Thoracic aorta (tissue), 2 donors: ENCODE results near the gene TBL1XR1. TPM values are rescaled to one million over a fixed set of nuclear protein-coding genes. Genes with fewer than 3 reads are reported as not detected.

ENCODE experiments used
- ATAC-seq: fragments of 150-250 bp; one replicate; pipeline ENCODE4 v1.8.0; 2017; ENCODE audit warnings: low read depth; ENCODE audit not compliant: insufficient number of reproducible peaks, low FRiP score
- DNase-seq: peaks from one replicate; pipeline ENCODE4 v3.0.0-alpha.2; 2020; ENCODE audit warnings: low spot score
- H3K27ac ChIP-seq, 2 donors: fragments of 200-600 bp; sonication (generic); 1 replicate in 1 of 2; 2 replicates in 1 of 2; pipeline ENCODE4 v1.5.1; 2016; ENCODE audit warnings: mild to moderate bottlenecking in 2 of 2, moderate library complexity in 2 of 2
- H3K27me3 ChIP-seq: fragments of 200-600 bp; sonication (generic); replicated peaks from 2 replicates; pipeline ENCODE4 v1.6.0; 2016; ENCODE audit warnings: mild to moderate bottlenecking; ENCODE audit not compliant: insufficient read depth
- H3K36me3 ChIP-seq: fragments of 200-600 bp; sonication (generic); one replicate; pipeline ENCODE4 v1.5.1; 2016
- H3K4me1 ChIP-seq, 2 donors: fragments of 200-600 bp; sonication (generic); 1 replicate in 1 of 2; 2 replicates in 1 of 2; pipeline versions ENCODE4 v1.5.1 to v1.6.0; 2016; ENCODE audit warnings: low read depth in 2 of 2, mild to moderate bottlenecking in 1 of 2; ENCODE audit not compliant: control insufficient read depth in 1 of 2
- H3K4me3 ChIP-seq: fragments of 200-600 bp; sonication (generic); 2 replicates; pipeline ENCODE4 v1.5.1; 2016; ENCODE audit warnings: mild to moderate bottlenecking
- H3K9me3 ChIP-seq: fragments of 200-600 bp; sonication (generic); 2 replicates; pipeline ENCODE4 v1.5.1; 2016
- total RNA-seq, 2 donors: library from RNA; depleted of rRNA; stranded (reverse); fragments of >200 nt; gene quantifications; one replicate each; pipeline versions ENCODE4 v1.1.0 to v1.2.3, GENCODE V29; 2016
- TF ChIP-seq, protein P1 (sequence below): fragments of 200-600 bp; sonication (generic); IDR thresholded peaks from one replicate; pipeline ENCODE4 v1.5.1; 2019; ENCODE audit warnings: antibody characterized with exemption

Gene TBL1XR1
- total RNA-seq, 2 donors from 2014 or later, result 67.0 to 109 TPM

DNA sequence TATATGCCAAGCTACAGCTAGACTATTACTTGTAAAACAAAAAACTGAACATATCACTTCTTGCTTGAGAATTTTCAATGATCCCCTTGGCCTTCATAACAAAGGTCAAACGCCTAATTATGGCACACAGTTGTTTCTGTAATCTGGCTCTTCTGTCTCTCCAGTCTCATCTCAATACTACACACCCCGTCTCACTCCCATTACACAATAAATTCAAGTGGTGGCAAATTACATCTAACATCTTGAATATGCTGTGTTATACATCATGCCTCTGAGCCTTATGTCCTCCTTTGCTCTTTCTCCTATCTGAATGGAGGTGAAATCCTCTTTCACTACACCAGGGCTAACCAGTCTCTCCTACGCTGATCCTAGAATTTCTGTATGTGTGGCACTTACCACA lies 140.4 kb downstream of the TBL1XR1 start:
- H3K4me1 ChIP-seq, result peaks cover 0 to 35% of the 10 kb centered on the region in 2 donors
- no peaks in the 10 kb centered on the region for H3K9me3 ChIP-seq
- no peak overlapping the region for H3K27ac ChIP-seq
- ATAC-seq (no peak), DNase-seq (no peak)
- H3K27me3 ChIP-seq, result no peaks in the 10 kb centered on the region
- H3K36me3 ChIP-seq, result no peaks in the 10 kb centered on the region
- no peak overlapping the region for H3K4me3 ChIP-seq
- TF ChIP-seq, protein P1, sequence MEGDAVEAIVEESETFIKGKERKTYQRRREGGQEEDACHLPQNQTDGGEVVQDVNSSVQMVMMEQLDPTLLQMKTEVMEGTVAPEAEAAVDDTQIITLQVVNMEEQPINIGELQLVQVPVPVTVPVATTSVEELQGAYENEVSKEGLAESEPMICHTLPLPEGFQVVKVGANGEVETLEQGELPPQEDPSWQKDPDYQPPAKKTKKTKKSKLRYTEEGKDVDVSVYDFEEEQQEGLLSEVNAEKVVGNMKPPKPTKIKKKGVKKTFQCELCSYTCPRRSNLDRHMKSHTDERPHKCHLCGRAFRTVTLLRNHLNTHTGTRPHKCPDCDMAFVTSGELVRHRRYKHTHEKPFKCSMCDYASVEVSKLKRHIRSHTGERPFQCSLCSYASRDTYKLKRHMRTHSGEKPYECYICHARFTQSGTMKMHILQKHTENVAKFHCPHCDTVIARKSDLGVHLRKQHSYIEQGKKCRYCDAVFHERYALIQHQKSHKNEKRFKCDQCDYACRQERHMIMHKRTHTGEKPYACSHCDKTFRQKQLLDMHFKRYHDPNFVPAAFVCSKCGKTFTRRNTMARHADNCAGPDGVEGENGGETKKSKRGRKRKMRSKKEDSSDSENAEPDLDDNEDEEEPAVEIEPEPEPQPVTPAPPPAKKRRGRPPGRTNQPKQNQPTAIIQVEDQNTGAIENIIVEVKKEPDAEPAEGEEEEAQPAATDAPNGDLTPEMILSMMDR, result no peak

DNA sequence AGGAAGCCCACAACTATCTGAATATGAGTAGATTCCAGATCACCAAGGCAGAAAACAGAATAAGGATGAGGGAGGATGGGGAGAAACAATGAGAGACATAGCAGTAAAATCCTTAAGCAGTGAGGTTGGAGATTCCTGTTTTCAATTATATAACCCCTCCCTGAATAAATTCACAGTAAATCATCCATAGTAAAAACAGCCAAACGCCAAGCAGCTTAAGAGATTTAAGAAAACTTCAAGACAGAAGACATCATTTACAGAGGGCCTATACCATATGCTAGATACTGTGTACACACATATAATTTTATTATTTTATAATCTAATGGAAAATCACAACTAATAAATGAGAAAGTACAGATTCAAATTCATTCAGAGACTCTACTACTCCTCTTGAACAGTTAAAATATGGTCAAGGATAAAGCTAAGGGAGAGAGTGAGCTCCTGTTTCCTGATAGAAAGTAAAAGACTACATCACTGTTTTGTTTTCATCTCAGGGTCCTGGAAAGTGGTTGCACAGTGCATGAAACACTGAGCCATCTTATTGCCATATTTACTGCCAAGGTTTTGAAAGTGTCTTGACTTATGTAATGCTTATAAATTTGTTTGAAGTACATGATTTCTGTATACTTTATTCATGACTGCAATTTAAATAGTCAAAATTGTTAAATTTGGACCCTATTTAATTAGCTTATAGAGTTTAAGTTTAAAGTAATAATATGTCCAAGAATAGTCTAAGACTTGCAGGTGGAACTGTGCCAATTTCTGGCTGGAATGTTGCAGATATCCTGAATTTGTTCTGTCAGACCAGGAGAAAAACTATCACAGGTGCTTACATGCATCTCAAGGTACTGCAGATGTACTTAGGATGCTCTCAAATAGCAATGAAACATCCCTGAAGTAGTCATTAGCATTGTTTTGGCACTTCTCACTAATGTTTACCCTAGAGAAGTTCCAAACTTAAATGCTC lies 141.4 kb downstream of the TBL1XR1 start:
- no peak for ATAC-seq
- TF ChIP-seq, protein P1, result no peak
- Histone ChIP-seq H3K4me1 (peaks cover 0 to 36% of the 10 kb centered on the region in 2 donors), H3K4me3 (no peak overlapping the region), H3K36me3 (no peaks in the 10 kb centered on the region), H3K9me3 (no peaks in the 10 kb centered on the region), H3K27me3 (no peaks in the 10 kb centered on the region), H3K27ac (no peak overlapping the region)
- no peak for DNase-seq

DNA sequence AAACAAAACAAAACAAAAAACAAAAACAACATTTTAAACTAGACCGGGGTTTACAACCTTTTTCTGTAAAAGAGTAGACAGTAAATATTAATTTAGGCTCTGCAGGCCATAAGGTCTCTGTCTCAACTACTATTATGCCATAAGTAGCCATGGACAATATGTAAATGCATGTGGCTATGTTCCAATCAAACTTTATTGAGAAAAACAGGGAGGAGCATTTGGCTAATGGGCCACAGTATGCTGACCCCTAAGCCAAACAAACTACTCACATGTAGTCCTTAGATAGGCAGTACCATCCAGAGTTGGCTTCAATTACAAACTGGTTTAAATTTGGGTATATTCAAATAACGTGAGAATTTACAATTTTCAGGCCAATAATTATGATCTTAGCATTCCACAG lies 144.2 kb downstream of the TBL1XR1 start:
- Histone ChIP-seq H3K27me3 (no peaks in the 10 kb centered on the region), H3K36me3 (no peaks in the 10 kb centered on the region), H3K9me3 (no peaks in the 10 kb centered on the region), H3K4me1 (peaks cover 4 to 55% of the 10 kb centered on the region in 2 donors), H3K27ac (no peak overlapping the region), H3K4me3 (no peak overlapping the region)
- DNase-seq (no peak), ATAC-seq (no peak)
- TF ChIP-seq, protein P1, result no peak

- TF ChIP-seq, protein P1, result no peak
- Histone ChIP-seq H3K27ac (no peak overlapping the region), H3K27me3 (no peaks in the 10 kb centered on the region), H3K36me3 (peaks cover 1% of the 10 kb centered on the region), H3K4me3 (no peak overlapping the region), H3K4me1 (peaks cover 4 to 54% of the 10 kb centered on the region in 2 donors), H3K9me3 (no peaks in the 10 kb centered on the region)
- DNase-seq (no peak), ATAC-seq (no peak)
Measured at GRCh38 chr3:177051411-177051810, 145.9 kb downstream of the TBL1XR1 start.

DNA sequence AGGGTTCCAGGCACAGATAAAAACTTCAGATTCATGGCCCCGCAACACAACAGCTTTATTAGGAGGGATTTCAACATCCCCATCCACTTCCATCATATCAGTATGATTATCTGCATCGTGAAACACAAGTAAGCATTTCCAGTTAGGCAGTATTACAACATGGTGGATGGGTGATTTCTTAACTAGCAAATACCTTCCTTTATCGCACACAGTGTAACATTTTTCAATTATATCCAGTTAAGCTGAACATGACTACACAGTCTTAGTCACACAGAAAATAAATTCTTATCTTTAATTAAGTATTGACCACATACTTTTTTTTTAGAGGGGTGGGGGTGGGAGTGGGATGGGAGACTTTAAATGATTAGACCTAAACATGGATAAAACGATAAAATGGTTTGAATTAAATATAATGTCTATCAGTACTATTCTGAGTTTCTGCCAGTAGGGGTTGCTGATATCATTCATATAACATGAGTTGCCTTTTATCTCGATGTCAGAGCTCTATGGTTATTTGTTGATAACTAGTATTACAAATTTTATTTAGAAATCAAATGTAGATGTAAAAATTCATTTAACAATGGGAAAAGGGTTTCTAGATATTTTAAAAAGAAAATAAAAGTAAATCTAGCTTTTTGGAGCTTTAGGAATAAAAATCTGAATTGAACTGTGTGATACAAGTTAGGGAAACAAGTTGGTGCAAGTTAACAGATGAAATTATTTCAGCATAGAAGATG lies 146.6 kb downstream of the TBL1XR1 start:
- H3K4me1 ChIP-seq, result peaks cover 4 to 46% of the 10 kb centered on the region in 2 donors
- ATAC-seq (no peak), DNase-seq (no peak)
- no peaks in the 10 kb centered on the region for H3K27me3 ChIP-seq
- H3K27ac ChIP-seq, result no peak overlapping the region
- H3K36me3 ChIP-seq, result peaks cover 4% of the 10 kb centered on the region
- TF ChIP-seq, protein P1, result peak; percentile 57
- no peaks in the 10 kb centered on the region for H3K9me3 ChIP-seq
- no peak overlapping the region for H3K4me3 ChIP-seq
